AG04449 (cell line): Measurements from ENCODE around the gene ENTPD2.
A peak's percentile ranks its signal among the peaks of the same experiment; 100 is the strongest.

Experiments used
- CTCF ChIA-PET: fragments of 350-600 bp; formaldehyde crosslinking; extraction: SDS; loops from one replicate; lab custom pipeline; 2021; ENCODE audit warnings: antibody characterized with exemption; lab: Yijun Ruan, JAX
- POLR2A ChIA-PET: fragments of 400-600, 350-600 bp; formaldehyde crosslinking; extraction: SDS; loops from one replicate; lab custom pipeline; 2020; ENCODE audit warnings: antibody characterized with exemption, inconsistent platforms; lab: Yijun Ruan, JAX
- DNase-seq: peaks from one replicate; pipeline ENCODE4 v3.0.0-alpha.2; 2010; ENCODE audit warnings: low read depth, low spot score
- H3K4me3 ChIP-seq: 2 replicates; pipeline ENCODE4 v1.5.1; 2011; ENCODE audit warnings: low read depth, mild to moderate bottlenecking, control low read depth, low read length
- TF ChIP-seq, protein P1 (sequence below): IDR thresholded peaks from one replicate; pipeline ENCODE4 v1.5.1; 2011; ENCODE audit warnings: mild to moderate bottlenecking, moderate library complexity, low read length, control low read depth, inconsistent platforms; ENCODE audit not compliant: insufficient read depth; ENCODE audit errors: missing control alignments

The ENTPD2 gene

DNA sequence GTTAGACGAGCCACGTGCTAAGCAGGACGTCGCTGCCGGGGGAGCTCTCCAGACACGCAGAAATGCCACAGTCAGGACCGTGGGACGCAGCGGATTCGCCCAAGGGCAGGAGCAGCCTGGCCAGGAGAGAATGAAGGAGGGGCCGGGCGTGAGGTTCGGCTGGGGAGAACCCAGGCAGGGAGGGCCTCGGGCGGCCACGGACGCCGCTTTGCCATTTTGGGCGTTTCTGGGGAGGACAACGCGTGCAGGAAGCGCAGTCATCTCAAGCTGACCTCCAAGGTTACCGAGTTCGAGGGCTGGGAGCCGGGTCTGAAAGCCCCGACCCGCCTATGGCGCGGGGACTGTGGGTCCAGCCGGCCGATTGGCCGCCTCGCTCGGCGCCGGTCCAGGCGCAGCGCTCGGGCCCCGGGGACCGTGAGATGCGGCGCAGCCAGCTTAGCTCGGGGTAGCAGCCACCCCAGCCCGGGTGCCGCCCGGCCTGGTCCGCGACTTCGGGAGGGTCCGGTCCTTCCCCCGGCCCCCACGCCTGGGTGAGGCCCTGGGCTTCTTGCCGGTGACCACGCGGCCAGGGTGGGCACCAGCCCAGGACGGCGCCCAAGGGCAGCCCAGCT is 32.2 kb upstream of the ENTPD2 start:
- peak overlapping the region; percentile 78 for H3K4me3 ChIP-seq
- ChIA-PET POLR2A (interaction anchor here (0.6 to 2.6 kb wide), 8 partner anchors 9 to 358 kb away, joined by 3 to 17 read pairs (median 4); partner anchors contain the start of genes SAPCD2, TUBB4B and UAP1L1), CTCF (interaction anchor here (0.9 to 17.0 kb wide), 8 partner anchors 10 to 150 kb away, joined by 3 to 208 read pairs (median 5); partner anchors contain the start of genes NPDC1 and SAPCD2)
- DNase-seq: no peak
- TF ChIP-seq, protein P1, sequence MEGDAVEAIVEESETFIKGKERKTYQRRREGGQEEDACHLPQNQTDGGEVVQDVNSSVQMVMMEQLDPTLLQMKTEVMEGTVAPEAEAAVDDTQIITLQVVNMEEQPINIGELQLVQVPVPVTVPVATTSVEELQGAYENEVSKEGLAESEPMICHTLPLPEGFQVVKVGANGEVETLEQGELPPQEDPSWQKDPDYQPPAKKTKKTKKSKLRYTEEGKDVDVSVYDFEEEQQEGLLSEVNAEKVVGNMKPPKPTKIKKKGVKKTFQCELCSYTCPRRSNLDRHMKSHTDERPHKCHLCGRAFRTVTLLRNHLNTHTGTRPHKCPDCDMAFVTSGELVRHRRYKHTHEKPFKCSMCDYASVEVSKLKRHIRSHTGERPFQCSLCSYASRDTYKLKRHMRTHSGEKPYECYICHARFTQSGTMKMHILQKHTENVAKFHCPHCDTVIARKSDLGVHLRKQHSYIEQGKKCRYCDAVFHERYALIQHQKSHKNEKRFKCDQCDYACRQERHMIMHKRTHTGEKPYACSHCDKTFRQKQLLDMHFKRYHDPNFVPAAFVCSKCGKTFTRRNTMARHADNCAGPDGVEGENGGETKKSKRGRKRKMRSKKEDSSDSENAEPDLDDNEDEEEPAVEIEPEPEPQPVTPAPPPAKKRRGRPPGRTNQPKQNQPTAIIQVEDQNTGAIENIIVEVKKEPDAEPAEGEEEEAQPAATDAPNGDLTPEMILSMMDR: no peak

- TF ChIP-seq, protein P1: no peak
Observed at GRCh38 chr9:137084526-137084925, 30.7 kb upstream of the ENTPD2 start.

GRCh38 chr9:137083394-137084004 is 29.6 kb upstream of the ENTPD2 start:
- peak; percentile 75 for DNase-seq
- ChIA-PET CTCF (interaction anchor here (1.2 to 17.0 kb wide), 8 partner anchors 16 to 295 kb away, joined by 3 to 208 read pairs (median 3); partner anchors contain the start of genes ABCA2, NPDC1, SAPCD2 and SLC34A3), POLR2A (interaction anchor here (0.6 to 1.8 kb wide), 4 partner anchors 14 to 157 kb away, joined by 3 to 8 read pairs (median 4); partner anchors contain the start of gene TUBB4B)
- H3K4me3 ChIP-seq: peak overlapping the region; percentile 6; the same call in 1 of the 2 replicates
- TF ChIP-seq, protein P1: no peak

More at GRCh38 chr9:137084526-137084925, 30.7 kb upstream of the ENTPD2 start:
- ChIA-PET POLR2A (interaction anchor here (1.3 to 1.8 kb wide), 2 partner anchors 29 to 156 kb away, joined by 4 to 8 read pairs; partner anchors contain the start of gene TUBB4B), CTCF (interaction anchor here (1.0 to 17.0 kb wide), 6 partner anchors 17 to 296 kb away, joined by 3 to 208 read pairs (median 8); partner anchors contain the start of genes ABCA2, NPDC1 and SAPCD2)
- H3K4me3 ChIP-seq: no peak overlapping the region
- no peak for DNase-seq

DNA sequence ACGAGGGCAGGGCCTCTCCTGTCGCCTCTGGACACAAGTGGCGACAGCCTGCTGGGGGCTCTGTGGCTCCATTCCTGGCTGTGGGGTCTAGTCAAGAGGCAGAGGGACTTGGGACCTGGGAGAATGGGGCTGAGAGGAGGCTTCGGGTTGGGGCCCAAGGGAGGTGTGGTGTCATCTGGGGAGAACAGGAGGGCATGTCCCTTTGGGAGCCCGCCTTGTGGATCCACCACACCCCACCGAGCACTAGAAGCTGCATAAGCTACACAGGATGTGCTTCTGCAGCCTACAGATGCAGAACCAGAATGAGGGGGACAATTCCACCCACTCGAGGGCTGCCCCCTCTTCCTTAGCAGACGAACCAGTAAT is 29.0 kb upstream of the ENTPD2 start:
- ChIA-PET CTCF (interaction anchor here (1.2 to 17.0 kb wide), 6 partner anchors 15 to 148 kb away, joined by 3 to 208 read pairs (median 6); partner anchors contain the start of genes ABCA2, NPDC1, SAPCD2 and SLC34A3), POLR2A (interaction anchor here (0.6 to 1.8 kb wide), 3 partner anchors 14 to 158 kb away, joined by 3 to 8 read pairs (median 3); partner anchors contain the start of gene TUBB4B)
- TF ChIP-seq, protein P1: no peak
- no peak for DNase-seq
- H3K4me3 ChIP-seq: no peak overlapping the region

- DNase-seq: no peak
- CTCF ChIA-PET: interaction anchor here (0.8 to 17.0 kb wide), 10 partner anchors 14 to 148 kb away, joined by 3 to 208 read pairs (median 4); partner anchors contain the start of genes NPDC1, SAPCD2 and SLC34A3
- TF ChIP-seq, protein P1: no peak
- POLR2A ChIA-PET: interaction anchor here (1.0 to 1.8 kb wide), 2 partner anchors 158 to 159 kb away, joined by 3 to 8 read pairs; partner anchors contain the start of gene TUBB4B
- no peak overlapping the region for H3K4me3 ChIP-seq
Observed at GRCh38 chr9:137082222-137082924, 28.5 kb upstream of the ENTPD2 start.
